Placental epithelial cell (primary cell): ENCODE data around the gene ZSWIM5. TPM values are rescaled to one million over a fixed set of nuclear protein-coding genes. Genes with fewer than 3 reads are reported as not detected.

Experiments used
- total RNA-seq: library from RNA; depleted of rRNA; stranded (reverse); fragments of >200 nt; gene quantifications from 2 replicates; pipeline ENCODE4 v1.2.3, GENCODE V29; 2012

The ZSWIM5 gene
- total RNA-seq: under 0.01 TPM in 1 of 2 replicates, not detected in the other

GRCh38 chr1:45205910-45206721 is at the start of gene ZSWIM5:
ZSWIM5 (minus strand) TSS chr1:45206605; CDS start chr1:45206350, 255 bp downstream.

GRCh38 chr1:45011837-45012638 is 194.4 kb downstream of the ZSWIM5 start, which contains the start of gene UROD:
UROD (plus strand) TSS chr1:45012254; CDS start chr1:45012266, 12 bp downstream.

DNA sequence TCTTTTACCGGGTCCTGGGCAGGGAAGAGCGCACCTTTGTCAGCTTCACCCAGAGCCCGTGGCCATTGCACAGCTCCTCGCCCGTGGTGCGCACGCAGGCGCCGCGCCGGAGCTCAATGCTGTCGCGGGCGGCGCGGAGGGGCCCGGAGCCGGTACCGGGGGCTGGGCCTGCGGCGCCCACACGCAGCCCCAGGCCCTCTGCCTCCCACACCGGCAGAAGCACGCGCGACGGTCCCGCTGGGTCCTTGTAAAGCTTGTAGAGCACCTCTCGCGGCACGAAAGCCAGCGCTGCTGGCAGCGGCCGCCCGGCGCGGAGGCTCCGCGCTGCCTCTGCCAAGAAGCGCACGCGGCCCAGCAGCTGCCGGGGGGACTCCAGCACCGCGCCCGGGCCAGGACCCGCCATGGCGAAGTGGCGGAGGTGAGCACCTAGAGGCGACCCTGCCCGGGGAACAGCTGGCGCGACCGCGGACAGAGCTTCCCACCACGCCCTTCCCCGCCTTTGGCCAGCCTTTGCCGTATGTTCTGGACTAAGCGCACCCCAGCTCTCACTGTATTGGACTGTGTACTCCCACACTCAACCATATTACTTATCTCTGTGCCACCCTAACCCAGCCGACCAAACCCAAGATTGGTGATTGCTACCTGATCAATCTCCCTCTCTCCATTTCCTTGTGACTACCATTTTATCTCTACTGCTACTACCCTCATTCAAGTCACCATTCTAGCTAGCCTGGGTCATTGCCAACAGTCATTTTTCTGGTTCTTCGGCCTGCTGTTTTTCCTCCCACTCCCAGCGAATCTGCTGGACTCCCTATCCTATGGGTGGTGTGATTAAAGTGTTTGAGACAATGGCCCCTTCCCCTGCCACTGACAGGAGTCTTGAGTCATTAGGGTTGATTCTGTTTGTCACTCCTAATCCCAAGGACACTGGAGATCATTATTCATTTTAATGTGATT is 195.3 kb downstream of the ZSWIM5 start, which contains the start of gene HECTD3:
Gene HECTD3, minus strand, starts transcription at position 470 of the 957 bp plus-strand sequence. Its CDS starts 67 bp downstream, at position 403.

Other genes starting within 250 kb of the ZSWIM5 start
- 9.4 and 18.5 TPM in 2 replicates for gene EIF2B3, start 220.0 kb downstream of the ZSWIM5 start, total RNA-seq
- 20.0 and 36.7 TPM in 2 replicates for gene HECTD3, start 195.3 kb downstream of the ZSWIM5 start, total RNA-seq
- gene UROD, start 194.4 kb downstream of the ZSWIM5 start, total RNA-seq: 93.8 and 143 TPM in 2 replicates
- 1.3 and 2.0 TPM in 2 replicates for gene HPDL, start 120.3 kb upstream of the ZSWIM5 start, total RNA-seq
- 11.4 and 20.2 TPM in 2 replicates for gene TOE1, start 133.6 kb upstream of the ZSWIM5 start, total RNA-seq
- 14.6 and 27.1 TPM in 2 replicates for gene MUTYH, start 133.8 kb upstream of the ZSWIM5 start, total RNA-seq